KMS-11 (cell line): ENCODE measurements around the gene DHX38.

ENCODE experiments used
- H2AFZ ChIP-seq: fragments of 200-600 bp; sonication (generic); 2 replicates; pipeline ENCODE4 v1.6.1; 2016; ENCODE audit warnings: antibody characterized with exemption, mixed run types, low read depth
- H3K27ac ChIP-seq: fragments of 200-600 bp; sonication (generic); 2 replicates; pipeline ENCODE4 v1.6.1; 2016; ENCODE audit warnings: mild to moderate bottlenecking, mixed run types
- H3K27me3 ChIP-seq: fragments of 200-600 bp; sonication (generic); 2 replicates; pipeline ENCODE4 v1.6.1; 2017; ENCODE audit warnings: mild to moderate bottlenecking, low read depth, mixed run types, moderate library complexity; ENCODE audit not compliant: insufficient read depth
- H3K36me3 ChIP-seq: fragments of 200-600 bp; sonication (generic); 2 replicates; pipeline ENCODE4 v1.6.1; 2017; ENCODE audit warnings: mild to moderate bottlenecking, mixed run types; ENCODE audit not compliant: insufficient read depth
- H3K4me1 ChIP-seq: fragments of 200-600 bp; sonication (generic); 2 replicates; pipeline ENCODE4 v1.6.1; 2016; ENCODE audit warnings: mild to moderate bottlenecking, low read depth, mixed run types; ENCODE audit not compliant: poor library complexity, severe bottlenecking
- H3K4me2 ChIP-seq: fragments of 200-600 bp; sonication (generic); 2 replicates; pipeline ENCODE4 v1.7.0; 2016; ENCODE audit warnings: mild to moderate bottlenecking, mixed run types
- H3K4me3 ChIP-seq: fragments of 200-600 bp; sonication (generic); IDR thresholded peaks from 2 replicates; pipeline ENCODE4 v1.6.1; 2017; ENCODE audit warnings: low read depth, low read length, mixed read lengths; ENCODE audit not compliant: insufficient read depth
- H3K79me2 ChIP-seq: fragments of 200-600 bp; sonication (generic); 2 replicates; pipeline ENCODE4 v1.6.1; 2016; ENCODE audit warnings: low read depth, mixed run types; ENCODE audit not compliant: insufficient read depth
- H3K9ac ChIP-seq: fragments of 200-600 bp; sonication (generic); 2 replicates; pipeline ENCODE4 v1.6.1; 2016; ENCODE audit warnings: mild to moderate bottlenecking, mixed run types
- H4K20me1 ChIP-seq: fragments of 200-600 bp; sonication (generic); 2 replicates; pipeline ENCODE4 v1.6.1; 2016; ENCODE audit warnings: mild to moderate bottlenecking, mixed run types; ENCODE audit not compliant: insufficient read depth
- TF ChIP-seq, protein P1 (sequence below): fragments of 200-600 bp; sonication (generic); conservative IDR thresholded peaks from 2 replicates; pipeline ENCODE4 v1.6.1; 2017; ENCODE audit warnings: low read depth, mild to moderate bottlenecking, antibody characterized with exemption, low read length, moderate library complexity, mixed read lengths

DHX38 gene

DNA sequence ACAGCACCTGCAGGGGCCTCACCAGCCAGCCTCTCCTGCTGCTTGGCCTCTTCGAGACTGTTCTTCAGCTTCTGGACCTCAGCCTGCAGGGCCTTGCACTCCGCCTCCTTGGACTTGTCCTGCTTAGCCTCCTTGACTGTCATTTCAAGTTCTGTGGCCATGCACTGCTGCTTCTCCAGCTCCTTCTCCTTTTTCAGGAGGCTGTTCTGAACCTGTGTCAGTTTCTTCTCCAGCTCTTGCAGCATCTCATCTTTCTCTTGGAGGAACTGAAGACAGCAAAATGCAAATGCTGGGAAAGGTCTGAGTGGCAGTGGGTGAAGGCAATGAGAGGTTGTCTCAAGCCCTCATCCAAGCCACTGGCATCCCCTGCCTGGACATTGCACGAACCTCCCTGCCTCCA, 39.1 kb downstream of the DHX38 start:
- H3K4me3 ChIP-seq = no peak overlapping the region
- no peaks in the 10 kb centered on the region for H3K79me2 ChIP-seq
- no peak overlapping the region for H3K4me2 ChIP-seq
- H3K27me3 ChIP-seq = no peaks in the 10 kb centered on the region
- no peak overlapping the region for H2AFZ ChIP-seq
- no peaks in the 10 kb centered on the region for H3K36me3 ChIP-seq
- TF ChIP-seq, protein P1, sequence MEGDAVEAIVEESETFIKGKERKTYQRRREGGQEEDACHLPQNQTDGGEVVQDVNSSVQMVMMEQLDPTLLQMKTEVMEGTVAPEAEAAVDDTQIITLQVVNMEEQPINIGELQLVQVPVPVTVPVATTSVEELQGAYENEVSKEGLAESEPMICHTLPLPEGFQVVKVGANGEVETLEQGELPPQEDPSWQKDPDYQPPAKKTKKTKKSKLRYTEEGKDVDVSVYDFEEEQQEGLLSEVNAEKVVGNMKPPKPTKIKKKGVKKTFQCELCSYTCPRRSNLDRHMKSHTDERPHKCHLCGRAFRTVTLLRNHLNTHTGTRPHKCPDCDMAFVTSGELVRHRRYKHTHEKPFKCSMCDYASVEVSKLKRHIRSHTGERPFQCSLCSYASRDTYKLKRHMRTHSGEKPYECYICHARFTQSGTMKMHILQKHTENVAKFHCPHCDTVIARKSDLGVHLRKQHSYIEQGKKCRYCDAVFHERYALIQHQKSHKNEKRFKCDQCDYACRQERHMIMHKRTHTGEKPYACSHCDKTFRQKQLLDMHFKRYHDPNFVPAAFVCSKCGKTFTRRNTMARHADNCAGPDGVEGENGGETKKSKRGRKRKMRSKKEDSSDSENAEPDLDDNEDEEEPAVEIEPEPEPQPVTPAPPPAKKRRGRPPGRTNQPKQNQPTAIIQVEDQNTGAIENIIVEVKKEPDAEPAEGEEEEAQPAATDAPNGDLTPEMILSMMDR = no peak
- no peaks in the 10 kb centered on the region for H3K4me1 ChIP-seq
- H3K9ac ChIP-seq = no peak overlapping the region
- no peak overlapping the region for H3K27ac ChIP-seq
- H4K20me1 ChIP-seq = no peaks in the 10 kb centered on the region

DNA sequence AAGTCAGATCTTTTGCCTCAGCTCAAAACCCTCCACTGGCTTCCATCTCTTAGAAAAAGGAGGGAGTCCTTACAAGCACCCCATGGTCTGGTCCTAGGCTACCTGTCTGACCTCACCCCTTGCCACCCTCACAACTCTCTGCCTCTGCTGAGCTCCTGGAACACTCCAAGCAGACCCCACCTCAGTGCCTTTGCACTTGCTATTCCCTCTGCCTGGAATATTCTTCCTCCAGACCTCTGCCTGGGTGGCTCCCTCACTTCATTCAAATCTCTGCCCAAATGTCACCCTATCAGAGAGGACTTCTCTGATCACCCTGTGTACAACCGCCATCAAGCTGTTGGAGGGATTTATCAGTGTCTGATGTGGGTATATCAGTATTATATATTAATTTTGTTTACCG, 40.9 kb downstream of the DHX38 start:
- Histone ChIP-seq H3K9ac (no peak overlapping the region), H4K20me1 (no peaks in the 10 kb centered on the region), H3K27me3 (no peaks in the 10 kb centered on the region), H3K36me3 (no peaks in the 10 kb centered on the region), H3K4me1 (no peaks in the 10 kb centered on the region), H2AFZ (no peak overlapping the region), H3K4me3 (no peak overlapping the region), H3K4me2 (no peak overlapping the region), H3K27ac (no peak overlapping the region), H3K79me2 (no peaks in the 10 kb centered on the region)
- TF ChIP-seq, protein P1 = no peak

DNA sequence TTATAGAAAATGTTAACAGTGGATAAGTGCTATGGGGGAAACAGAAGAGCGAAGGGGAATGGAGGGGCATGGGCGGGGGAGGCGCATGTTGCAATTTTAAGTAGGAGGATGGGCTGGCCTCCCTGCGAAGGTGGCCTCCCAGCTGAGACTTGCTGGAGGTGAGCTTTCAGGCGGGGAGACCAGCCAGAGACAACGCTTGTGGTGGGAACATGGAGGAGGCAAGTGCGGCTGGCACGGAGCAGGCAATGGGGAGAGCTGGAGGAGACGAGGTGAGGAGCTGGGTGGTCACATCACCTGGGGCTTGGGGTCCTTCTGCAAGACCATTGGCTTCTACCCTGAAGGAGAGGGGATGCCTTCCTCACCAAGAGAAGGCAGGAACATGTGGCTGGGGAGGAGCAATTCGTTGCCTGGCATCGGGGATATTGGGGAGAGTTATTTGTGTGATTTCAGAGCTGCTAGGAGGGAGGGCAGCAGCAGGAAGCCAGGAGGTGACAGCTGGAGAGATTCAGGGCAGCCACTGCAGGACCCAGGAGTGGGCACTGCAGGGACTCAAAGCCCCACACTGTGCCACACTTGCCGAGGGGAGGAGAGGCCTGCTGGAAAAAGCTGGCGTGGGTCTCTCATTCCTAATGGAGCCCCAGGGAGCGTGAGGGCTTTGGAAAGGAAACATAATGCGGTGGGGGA, 43.9 kb downstream of the DHX38 start:
- Histone ChIP-seq H2AFZ (no peak overlapping the region), H3K79me2 (no peaks in the 10 kb centered on the region), H3K27me3 (no peaks in the 10 kb centered on the region), H3K36me3 (no peaks in the 10 kb centered on the region), H3K9ac (no peak overlapping the region), H3K4me1 (no peaks in the 10 kb centered on the region), H3K27ac (no peak overlapping the region), H3K4me2 (no peak overlapping the region), H3K4me3 (no peak overlapping the region), H4K20me1 (no peaks in the 10 kb centered on the region)
- TF ChIP-seq, protein P1 = no peak

DNA sequence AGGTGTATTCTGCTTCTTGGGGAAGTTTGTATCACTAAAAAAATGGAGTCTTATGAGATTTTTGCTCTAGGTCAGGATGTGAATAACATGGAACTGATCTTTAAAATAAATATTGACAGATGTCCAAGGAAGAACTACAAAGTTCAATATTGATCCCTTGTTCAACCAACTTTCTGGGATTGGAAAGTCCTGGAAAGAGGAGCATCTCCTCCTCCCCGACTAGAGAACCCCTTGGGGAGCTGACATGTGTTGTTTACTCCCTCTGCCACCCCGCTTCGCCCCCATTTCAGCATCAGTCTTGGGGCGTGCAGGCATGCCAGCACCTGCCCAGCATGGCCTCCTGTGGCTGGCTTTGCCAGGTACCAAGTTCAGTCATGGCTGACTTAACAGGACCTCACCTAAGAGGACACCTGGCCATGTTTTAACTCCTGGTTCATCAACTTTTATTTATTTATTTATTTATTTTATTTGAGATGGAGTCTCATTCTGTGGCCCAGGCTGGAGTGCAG, 44.5 kb downstream of the DHX38 start:
- Histone ChIP-seq H3K9ac (no peak overlapping the region), H3K4me1 (no peaks in the 10 kb centered on the region), H4K20me1 (no peaks in the 10 kb centered on the region), H3K36me3 (no peaks in the 10 kb centered on the region), H3K27me3 (no peaks in the 10 kb centered on the region), H3K27ac (no peak overlapping the region), H3K79me2 (no peaks in the 10 kb centered on the region), H3K4me3 (no peak overlapping the region), H2AFZ (no peak overlapping the region), H3K4me2 (no peak overlapping the region)
- TF ChIP-seq, protein P1 = no peak
